Loucy (cell line): ENCODE results near the gene PRSS1.

Experiments
- H2AFZ ChIP-seq: fragments of 200-600 bp; sonication (generic); 2 replicates; pipeline ENCODE4 v1.6.0; 2016; ENCODE audit warnings: antibody characterized with exemption, mild to moderate bottlenecking, low read length, moderate library complexity
- H3F3A ChIP-seq: fragments of 200-600 bp; 2 replicates; pipeline ENCODE4 v1.6.0; 2016; ENCODE audit warnings: antibody characterized with exemption, low read depth, mild to moderate bottlenecking
- H3K27me3 ChIP-seq: fragments of 200-600 bp; sonication (generic); 2 replicates; pipeline ENCODE4 v1.6.1; 2014; ENCODE audit warnings: low read length, mild to moderate bottlenecking; ENCODE audit not compliant: insufficient read depth, poor library complexity, severe bottlenecking
- H3K36me3 ChIP-seq: fragments of 200-600 bp; sonication (generic); 2 replicates; pipeline ENCODE4 v1.6.1; 2016; ENCODE audit warnings: low read length; ENCODE audit not compliant: insufficient read depth
- H3K4me1 ChIP-seq: fragments of 200-600 bp; sonication (generic); 2 replicates; pipeline ENCODE4 v1.5.1; 2014; ENCODE audit warnings: low read length, mild to moderate bottlenecking; ENCODE audit not compliant: insufficient read depth, poor library complexity, severe bottlenecking
- H3K4me2 ChIP-seq: fragments of 200-600 bp; sonication (generic); 2 replicates; pipeline ENCODE4 v1.6.0; 2014; ENCODE audit warnings: antibody characterized with exemption, low read length, low read depth, mild to moderate bottlenecking; ENCODE audit not compliant: poor library complexity, severe bottlenecking
- H3K4me3 ChIP-seq: fragments of 200-600 bp; sonication (generic); 2 replicates; pipeline ENCODE4 v1.5.1; 2014; ENCODE audit warnings: low read length, mild to moderate bottlenecking, mixed read lengths; ENCODE audit not compliant: poor library complexity, severe bottlenecking
- H3K79me2 ChIP-seq: fragments of 200-600 bp; sonication (generic); 2 replicates; pipeline ENCODE4 v1.6.1; 2014; ENCODE audit warnings: low read length; ENCODE audit not compliant: insufficient read depth
- H3K9ac ChIP-seq: fragments of 200-600 bp; sonication (generic); 2 replicates; pipeline ENCODE4 v1.6.0; 2014; ENCODE audit warnings: mild to moderate bottlenecking, low read depth, low read length, moderate library complexity; ENCODE audit not compliant: poor library complexity, severe bottlenecking
- H3K9me2 ChIP-seq: fragments of 200-600 bp; sonication (generic); replicated peaks from 2 replicates; pipeline ENCODE4 v1.6.1; 2016; ENCODE audit warnings: low read depth, low read length, mixed read lengths
- H3K9me3 ChIP-seq: fragments of 200-600 bp; sonication (generic); 2 replicates; pipeline ENCODE4 v1.6.1; 2014; ENCODE audit warnings: mild to moderate bottlenecking, antibody characterized with exemption, low read length, low read depth; ENCODE audit not compliant: insufficient read depth
- H4K20me1 ChIP-seq: fragments of 200-600 bp; sonication (generic); 2 replicates; pipeline ENCODE4 v1.6.0; 2014; ENCODE audit warnings: antibody characterized with exemption, low read length, mild to moderate bottlenecking; ENCODE audit not compliant: insufficient read depth, poor library complexity, severe bottlenecking
- EZH2phosphoT487 ChIP-seq: fragments of 200-600 bp; IDR thresholded peaks from 2 replicates; pipeline ENCODE4 v1.6.1; 2018; ENCODE audit warnings: antibody characterized with exemption, mild to moderate bottlenecking, moderate library complexity, borderline replicate concordance
- TF ChIP-seq, protein P1 (sequence below): fragments of 200-600 bp; sonication (generic); conservative IDR thresholded peaks from 2 replicates; pipeline ENCODE4 v1.5.1; 2014; ENCODE audit warnings: mild to moderate bottlenecking, antibody characterized with exemption, low read length

Gene PRSS1

DNA sequence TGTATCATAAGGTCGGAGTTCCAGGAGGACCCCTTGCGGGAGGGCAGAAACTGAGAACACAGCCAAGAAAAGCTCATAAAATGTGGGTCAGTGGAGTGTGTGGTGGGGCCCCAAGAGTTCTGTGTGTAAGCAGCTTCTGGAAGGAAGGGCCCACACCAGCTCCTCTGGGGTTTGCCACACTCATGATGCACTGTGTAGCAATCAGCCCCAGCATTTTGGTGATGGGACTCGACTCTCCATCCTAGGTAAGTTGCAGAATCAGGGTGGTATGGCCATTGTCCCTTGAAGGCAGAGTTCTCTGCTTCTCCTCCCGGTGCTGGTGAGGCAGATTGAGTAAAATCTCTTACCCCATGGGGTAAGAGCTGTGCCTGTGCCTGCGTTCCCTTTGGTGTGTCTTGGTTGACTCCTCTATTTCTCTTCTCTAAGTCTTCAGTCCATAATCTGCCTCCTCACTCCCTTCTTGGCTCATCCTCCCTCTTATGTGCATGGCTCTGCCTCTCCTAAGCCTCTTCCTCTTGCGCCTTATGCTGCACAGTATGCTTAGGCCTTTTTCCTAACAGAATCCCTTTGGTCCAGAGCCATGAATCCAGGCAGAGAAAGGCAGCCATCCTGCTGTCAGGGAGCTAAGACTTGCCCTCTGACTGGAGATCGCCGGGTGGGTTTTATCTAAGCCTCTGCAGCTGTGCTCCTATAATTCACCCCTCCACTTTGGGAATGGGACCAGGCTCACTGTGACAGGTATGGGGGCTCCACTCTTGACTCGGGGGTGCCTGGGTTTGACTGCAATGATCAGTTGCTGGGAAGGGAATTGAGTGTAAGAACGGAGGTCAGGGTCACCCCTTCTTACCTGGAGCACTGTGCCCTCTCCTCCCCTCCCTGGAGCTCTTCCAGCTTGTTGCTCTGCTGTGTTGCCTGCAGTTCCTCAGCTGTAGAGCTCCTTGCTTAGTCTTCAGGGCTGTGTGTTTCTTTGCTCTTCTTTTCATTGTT is 39.3 kb downstream of the PRSS1 start:
- Histone ChIP-seq H3K4me1 (no peaks in the 10 kb centered on the region), H3K9me2 (no peaks in the 10 kb centered on the region), H3F3A (no peaks in the 10 kb centered on the region), H3K4me2 (no peak overlapping the region), H3K27me3 (no peaks in the 10 kb centered on the region), H4K20me1 (no peaks in the 10 kb centered on the region), H3K9me3 (no peaks in the 10 kb centered on the region), H3K36me3 (no peaks in the 10 kb centered on the region), H3K9ac (no peak overlapping the region), H3K79me2 (no peaks in the 10 kb centered on the region), H2AFZ (no peak overlapping the region), H3K4me3 (no peak overlapping the region)
- TF ChIP-seq EZH2phosphoT487 = no peak
- TF ChIP-seq, protein P1, sequence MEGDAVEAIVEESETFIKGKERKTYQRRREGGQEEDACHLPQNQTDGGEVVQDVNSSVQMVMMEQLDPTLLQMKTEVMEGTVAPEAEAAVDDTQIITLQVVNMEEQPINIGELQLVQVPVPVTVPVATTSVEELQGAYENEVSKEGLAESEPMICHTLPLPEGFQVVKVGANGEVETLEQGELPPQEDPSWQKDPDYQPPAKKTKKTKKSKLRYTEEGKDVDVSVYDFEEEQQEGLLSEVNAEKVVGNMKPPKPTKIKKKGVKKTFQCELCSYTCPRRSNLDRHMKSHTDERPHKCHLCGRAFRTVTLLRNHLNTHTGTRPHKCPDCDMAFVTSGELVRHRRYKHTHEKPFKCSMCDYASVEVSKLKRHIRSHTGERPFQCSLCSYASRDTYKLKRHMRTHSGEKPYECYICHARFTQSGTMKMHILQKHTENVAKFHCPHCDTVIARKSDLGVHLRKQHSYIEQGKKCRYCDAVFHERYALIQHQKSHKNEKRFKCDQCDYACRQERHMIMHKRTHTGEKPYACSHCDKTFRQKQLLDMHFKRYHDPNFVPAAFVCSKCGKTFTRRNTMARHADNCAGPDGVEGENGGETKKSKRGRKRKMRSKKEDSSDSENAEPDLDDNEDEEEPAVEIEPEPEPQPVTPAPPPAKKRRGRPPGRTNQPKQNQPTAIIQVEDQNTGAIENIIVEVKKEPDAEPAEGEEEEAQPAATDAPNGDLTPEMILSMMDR = no peak

- H3K4me3 ChIP-seq = no peak overlapping the region
- no peak overlapping the region for H3K4me2 ChIP-seq
- H3K79me2 ChIP-seq = no peaks in the 10 kb centered on the region
These were observed 40.2 kb downstream of the PRSS1 start for GRCh38 chr7:142789441-142789840.

GRCh38 chr7:142790056-142790455 is 40.8 kb downstream of the PRSS1 start:
- Histone ChIP-seq H3K27me3 (no peaks in the 10 kb centered on the region), H3K36me3 (no peaks in the 10 kb centered on the region), H3K4me1 (no peaks in the 10 kb centered on the region), H3K79me2 (no peaks in the 10 kb centered on the region), H3F3A (no peaks in the 10 kb centered on the region), H3K4me3 (no peak overlapping the region), H2AFZ (no peak overlapping the region), H3K4me2 (no peak overlapping the region), H3K9me2 (no peaks in the 10 kb centered on the region), H4K20me1 (no peaks in the 10 kb centered on the region), H3K9me3 (no peaks in the 10 kb centered on the region), H3K9ac (no peak overlapping the region)
- no peak for TF ChIP-seq EZH2phosphoT487
- TF ChIP-seq, protein P1 = no peak

More at GRCh38 chr7:142789441-142789840, 40.2 kb downstream of the PRSS1 start:
- TF ChIP-seq EZH2phosphoT487 = no peak
- TF ChIP-seq, protein P1 = no peak
- Histone ChIP-seq H3K9me2 (no peaks in the 10 kb centered on the region), H3K27me3 (no peaks in the 10 kb centered on the region), H3K9me3 (no peaks in the 10 kb centered on the region), H3K36me3 (no peaks in the 10 kb centered on the region), H3K9ac (no peak overlapping the region), H2AFZ (no peak overlapping the region), H3K4me1 (no peaks in the 10 kb centered on the region), H4K20me1 (no peaks in the 10 kb centered on the region), H3F3A (no peaks in the 10 kb centered on the region)
